ENCODE data around the gene HOXB9. TPM values are rescaled to one million over a fixed set of nuclear protein-coding genes. Genes with fewer than 3 reads are reported as not detected.

Gene HOXB9
- total RNA-seq, 2 experiments from 2014 or later = 0.11 to 0.23 TPM

GRCh38 chr17:48579760-48580554 lies 46.2 kb downstream of the HOXB9 start:
- Mint-ChIP-seq H3K4me3 (peak overlapping the region; percentile 94), H3K4me1 (peaks cover 40% of the 10 kb centered on the region), H3K27me3 (peaks cover 56% of the 10 kb centered on the region), H3K9me3 (no peaks in the 10 kb centered on the region), H3K36me3 (peaks cover 9% of the 10 kb centered on the region), H3K27ac (no peak overlapping the region)
- DNase-seq = no peak
- ATAC-seq (ENCODE audit: low read depth) = no peak
- POLR2A ChIA-PET = interaction anchor here (0.6 kb wide), 1 partner anchor 422 kb away, joined by 4 read pairs; no protein-coding TSS in a partner anchor

GRCh38 chr17:48579471-48579759 lies 46.7 kb downstream of the HOXB9 start:
- Mint-ChIP-seq H3K36me3 (peaks cover 9% of the 10 kb centered on the region), H3K4me1 (peaks cover 38% of the 10 kb centered on the region), H3K27me3 (peaks cover 51% of the 10 kb centered on the region), H3K27ac (no peak overlapping the region), H3K4me3 (peak overlapping the region; percentile 94), H3K9me3 (no peaks in the 10 kb centered on the region)
- ATAC-seq (ENCODE audit: low read depth) (no peak), DNase-seq (no peak)
- POLR2A ChIA-PET = interaction anchor here (0.6 to 1.2 kb wide), 3 partner anchors 39 to 421 kb away, joined by 3 to 4 read pairs (median 3); no protein-coding TSS in a partner anchor

GRCh38 chr17:48578616-48579470 lies 47.3 kb downstream of the HOXB9 start:
- peak overlapping the region; percentile 94 for H3K4me3 Mint-ChIP-seq
- H3K27me3 Mint-ChIP-seq = peaks cover 47% of the 10 kb centered on the region
- H3K27ac Mint-ChIP-seq = peak overlapping the region; percentile 64
- peaks cover 38% of the 10 kb centered on the region for H3K4me1 Mint-ChIP-seq
- peaks cover 9% of the 10 kb centered on the region for H3K36me3 Mint-ChIP-seq
- POLR2A ChIA-PET = interaction anchor here (0.7 to 1.3 kb wide), 3 partner anchors 32 to 86 kb away, joined by 3 read pairs; no protein-coding TSS in a partner anchor
- H3K9me3 Mint-ChIP-seq = no peaks in the 10 kb centered on the region
- DNase-seq (no peak), ATAC-seq (ENCODE audit: low read depth) (peak; percentile 45)

GRCh38 chr17:48577946-48578615 lies 48.1 kb downstream of the HOXB9 start, which contains the start of gene HOXB4:
Gene HOXB4, minus strand, starts transcription at chr17:48578350. Its CDS starts 31 bp downstream, at chr17:48578319.
- no peaks in the 10 kb centered on the region for H3K9me3 Mint-ChIP-seq
- peak within 1 kb of the TSS; percentile 74 for H3K27ac Mint-ChIP-seq
- peaks cover 12% of the 10 kb centered on the region for H3K36me3 Mint-ChIP-seq
- peak; percentile 73 for DNase-seq
- peak; percentile 75 for ATAC-seq (ENCODE audit: low read depth)
- peaks cover 37% of the 10 kb centered on the region for H3K4me1 Mint-ChIP-seq
- H3K27me3 Mint-ChIP-seq = peaks cover 42% of the 10 kb centered on the region
- H3K4me3 Mint-ChIP-seq = peak within 1 kb of the TSS; percentile 94
- POLR2A ChIA-PET = interaction anchor here (0.5 to 1.4 kb wide), 5 partner anchors 23 to 495 kb away, joined by 3 read pairs; no protein-coding TSS in a partner anchor

GRCh38 chr17:48577330-48577945 lies 48.7 kb downstream of the HOXB9 start:
- Mint-ChIP-seq H3K27me3 (peaks cover 36% of the 10 kb centered on the region), H3K4me1 (peaks cover 33% of the 10 kb centered on the region), H3K27ac (peak overlapping the region; percentile 74), H3K9me3 (no peaks in the 10 kb centered on the region), H3K4me3 (peak overlapping the region; percentile 89), H3K36me3 (peaks cover 12% of the 10 kb centered on the region)
- POLR2A ChIA-PET = interaction anchor here (0.5 to 1.4 kb wide), 4 partner anchors 22 to 494 kb away, joined by 3 to 4 read pairs (median 3); no protein-coding TSS in a partner anchor
- ATAC-seq (ENCODE audit: low read depth) (peak; percentile 8), DNase-seq (no peak)

- H3K9me3 Mint-ChIP-seq = no peaks in the 10 kb centered on the region
- DNase-seq = no peak
- POLR2A ChIA-PET = interaction anchor here (0.9 to 1.4 kb wide), 2 partner anchors 71 to 124 kb away, joined by 3 to 4 read pairs; no protein-coding TSS in a partner anchor
- H3K4me3 Mint-ChIP-seq = peak overlapping the region; percentile 89
- peaks cover 29% of the 10 kb centered on the region for H3K4me1 Mint-ChIP-seq
- no peak overlapping the region for H3K27ac Mint-ChIP-seq
- peaks cover 12% of the 10 kb centered on the region for H3K36me3 Mint-ChIP-seq
- H3K27me3 Mint-ChIP-seq = peaks cover 34% of the 10 kb centered on the region
- no peak for ATAC-seq (ENCODE audit: low read depth)
Observed at GRCh38 chr17:48576479-48577309, 49.5 kb downstream of the HOXB9 start.

GRCh38 chr17:48575673-48576478 lies 50.3 kb downstream of the HOXB9 start:
- Mint-ChIP-seq H3K4me1 (peaks cover 27% of the 10 kb centered on the region), H3K4me3 (peak overlapping the region; percentile 43)
- POLR2A ChIA-PET = interaction anchor here (0.6 kb wide), 1 partner anchor 65 kb away, joined by 8 read pairs; no protein-coding TSS in a partner anchor

GRCh38 chr17:48575066-48575582 lies 51.0 kb downstream of the HOXB9 start:
- POLR2A ChIA-PET = interaction anchor here (1.0 kb wide), 1 partner anchor 71 kb away, joined by 5 read pairs; no protein-coding TSS in a partner anchor
- H3K27me3 Mint-ChIP-seq = peaks cover 18% of the 10 kb centered on the region
- no peak for ATAC-seq (ENCODE audit: low read depth)
- peaks cover 23% of the 10 kb centered on the region for H3K4me1 Mint-ChIP-seq
- H3K27ac Mint-ChIP-seq = no peak overlapping the region
- H3K4me3 Mint-ChIP-seq = no peak overlapping the region
- H3K9me3 Mint-ChIP-seq = no peaks in the 10 kb centered on the region
- H3K36me3 Mint-ChIP-seq = peaks cover 12% of the 10 kb centered on the region
- DNase-seq = no peak

More at GRCh38 chr17:48575673-48576478, 50.3 kb downstream of the HOXB9 start:
- DNase-seq (no peak), ATAC-seq (ENCODE audit: low read depth) (no peak)
- Mint-ChIP-seq H3K36me3 (peaks cover 12% of the 10 kb centered on the region), H3K27me3 (peaks cover 26% of the 10 kb centered on the region), H3K9me3 (no peaks in the 10 kb centered on the region), H3K27ac (no peak overlapping the region)

- no peaks in the 10 kb centered on the region for H3K9me3 Mint-ChIP-seq
- peaks cover 9% of the 10 kb centered on the region for H3K36me3 Mint-ChIP-seq
- H3K27ac Mint-ChIP-seq = no peak overlapping the region
- H3K27me3 Mint-ChIP-seq = peaks cover 14% of the 10 kb centered on the region
- ATAC-seq (ENCODE audit: low read depth) (no peak), DNase-seq (no peak)
- no peak overlapping the region for H3K4me3 Mint-ChIP-seq
- H3K4me1 Mint-ChIP-seq = peaks cover 20% of the 10 kb centered on the region
- POLR2A ChIA-PET = interaction anchor here (1.0 kb wide), 1 partner anchor 71 kb away, joined by 5 read pairs; no protein-coding TSS in a partner anchor
Observed at GRCh38 chr17:48574505-48575065, 51.6 kb downstream of the HOXB9 start.

- Mint-ChIP-seq H3K27me3 (peaks cover 8% of the 10 kb centered on the region), H3K4me1 (peaks cover 11% of the 10 kb centered on the region), H3K9me3 (no peaks in the 10 kb centered on the region), H3K4me3 (no peak overlapping the region), H3K27ac (no peak overlapping the region), H3K36me3 (peaks cover 9% of the 10 kb centered on the region)
- DNase-seq (no peak), ATAC-seq (ENCODE audit: low read depth) (no peak)
- POLR2A ChIA-PET = no interaction called here
Observed at GRCh38 chr17:48571826-48572417, 54.2 kb downstream of the HOXB9 start.
